ENCODE measurements around the gene PLAAT3.

PLAAT3 gene

GRCh38 chr11:63567044-63567840 lies 47.0 kb downstream of the PLAAT3 start:
- TF ChIP-seq GATA1 (IDR thresholded peaks at IDR 0.05; ENCODE audit: low read depth, low read length) (no peak), POLR2A (IDR thresholded peaks at IDR 0.05; ENCODE audit: low read length) (peak; percentile 40)
- peak; percentile 93 for DNase-seq

GRCh38 chr11:63564784-63565350 lies 49.4 kb downstream of the PLAAT3 start:
- no peak for TF ChIP-seq GATA1 (IDR thresholded peaks at IDR 0.05; ENCODE audit: low read depth, low read length)
- TF ChIP-seq POLR2A (IDR thresholded peaks at IDR 0.05; ENCODE audit: low read length) = no peak
- no peak for DNase-seq

GRCh38 chr11:63564056-63564774 lies 50.0 kb downstream of the PLAAT3 start:
- DNase-seq = no peak
- TF ChIP-seq POLR2A (IDR thresholded peaks at IDR 0.05; ENCODE audit: low read length) (no peak), GATA1 (IDR thresholded peaks at IDR 0.05; ENCODE audit: low read depth, low read length) (no peak)

- TF ChIP-seq GATA1 (IDR thresholded peaks at IDR 0.05; ENCODE audit: low read depth, low read length) = no peak
- no peak for TF ChIP-seq POLR2A (IDR thresholded peaks at IDR 0.05; ENCODE audit: low read length)
- DNase-seq = no peak
These were observed 50.8 kb downstream of the PLAAT3 start, which contains the start of gene PLAAT2 for GRCh38 chr11:63563201-63564055. Gene PLAAT2 (minus strand): TSS chr11:63563379. CDS start chr11:63563324, 55 bp downstream.

GRCh38 chr11:63560506-63561180 lies 53.6 kb downstream of the PLAAT3 start:
- DNase-seq = no peak
- TF ChIP-seq GATA1 (IDR thresholded peaks at IDR 0.05; ENCODE audit: low read depth, low read length) (no peak), POLR2A (IDR thresholded peaks at IDR 0.05; ENCODE audit: low read length) (no peak)

GRCh38 chr11:63558459-63559157 lies 55.6 kb downstream of the PLAAT3 start:
- TF ChIP-seq GATA1 (IDR thresholded peaks at IDR 0.05; ENCODE audit: low read depth, low read length) = no peak
- no peak for TF ChIP-seq POLR2A (IDR thresholded peaks at IDR 0.05; ENCODE audit: low read length)
- DNase-seq = no peak

- no peak for DNase-seq
- TF ChIP-seq POLR2A (IDR thresholded peaks at IDR 0.05; ENCODE audit: low read length) (no peak), GATA1 (IDR thresholded peaks at IDR 0.05; ENCODE audit: low read depth, low read length) (no peak)
These were observed 56.7 kb downstream of the PLAAT3 start for GRCh38 chr11:63557570-63557969.

- TF ChIP-seq POLR2A (IDR thresholded peaks at IDR 0.05; ENCODE audit: low read length) (no peak), GATA1 (IDR thresholded peaks at IDR 0.05; ENCODE audit: low read depth, low read length) (no peak)
- DNase-seq = no peak
These were observed 57.7 kb downstream of the PLAAT3 start for GRCh38 chr11:63556404-63557013.

GRCh38 chr11:63554877-63555223 lies 59.4 kb downstream of the PLAAT3 start:
- DNase-seq = no peak
- TF ChIP-seq GATA1 (IDR thresholded peaks at IDR 0.05; ENCODE audit: low read depth, low read length) (no peak), POLR2A (IDR thresholded peaks at IDR 0.05; ENCODE audit: low read length) (no peak)

GRCh38 chr11:63553759-63554158 lies 60.5 kb downstream of the PLAAT3 start:
- TF ChIP-seq GATA1 (IDR thresholded peaks at IDR 0.05; ENCODE audit: low read depth, low read length) (no peak), POLR2A (IDR thresholded peaks at IDR 0.05; ENCODE audit: low read length) (no peak)
- DNase-seq = no peak

- DNase-seq = no peak
- TF ChIP-seq POLR2A (IDR thresholded peaks at IDR 0.05; ENCODE audit: low read length) (no peak), GATA1 (IDR thresholded peaks at IDR 0.05; ENCODE audit: low read depth, low read length) (no peak)
These were observed 61.3 kb downstream of the PLAAT3 start for GRCh38 chr11:63552921-63553320.

- no peak for TF ChIP-seq POLR2A (IDR thresholded peaks at IDR 0.05; ENCODE audit: low read length)
- no peak for DNase-seq
These were observed 62.4 kb downstream of the PLAAT3 start for GRCh38 chr11:63551889-63552266.

Data from erythroblast (primary cell).